ENCODE measurements around the gene POM121L2. TPM values are rescaled to one million over a fixed set of nuclear protein-coding genes. Genes with fewer than 3 reads are reported as not detected.

The POM121L2 gene
- total and polyA plus RNA-seq, 9 of the 15 experiments (the other 6 are each of a cell fraction or from before 2014, with no cell fraction given), result 0.23 to 0.45 TPM; not detected in 7

- in situ Hi-C loops (cut with MboI), result no loop called here
- ATAC-seq, result no peak
- no peak for TF ChIP-seq ZNF76 (CRISPR knock-in tag; IDR thresholded peaks at IDR 0.05; ENCODE audit: borderline replicate concordance)
- TF ChIP-seq GTF3C2 (IDR thresholded peaks at IDR 0.05; ENCODE audit: borderline replicate concordance, extremely low read depth, insufficient read length), result peak; percentile 81
- peak; percentile 50; the same call in 1 of the 2 replicates for TF ChIP-seq SMARCA5 (IDR thresholded peaks at IDR 0.05)
- TF ChIP-seq ZNF3 (CRISPR knock-in tag; IDR thresholded peaks at IDR 0.05), result no peak
- no peak for TF ChIP-seq PHTF2 (CRISPR knock-in tag; IDR thresholded peaks at IDR 0.05)
- TF ChIP-seq ILF3 (IDR thresholded peaks at IDR 0.05; ENCODE audit: borderline replicate concordance), result no peak
- no peak for TF ChIP-seq HNRNPUL1 (IDR thresholded peaks at IDR 0.05; ENCODE audit: low read length)
- TF ChIP-seq CCNT2 (IDR thresholded peaks at IDR 0.05; ENCODE audit: borderline replicate concordance, extremely low read depth, insufficient read length, low read depth, low read length), result no peak
- TF ChIP-seq TBP (optimal IDR thresholded peaks at IDR 0.05; ENCODE audit: low read depth, low read length), result peak; percentile 76
- no peak for TF ChIP-seq SMC3 (conservative IDR thresholded peaks at IDR 0.05; ENCODE audit: insufficient read depth, low read depth, low read length)
- peak; percentile 91 for TF ChIP-seq ZBTB7A (IDR thresholded peaks at IDR 0.05; ENCODE audit: borderline replicate concordance, control insufficient read depth, low read depth, low read length)
- no peak for TF ChIP-seq NCOA4 (IDR thresholded peaks at IDR 0.05; ENCODE audit: partially characterized antibody)
- no peak for TF ChIP-seq SAFB2 (IDR thresholded peaks at IDR 0.05; ENCODE audit: borderline replicate concordance, low read depth, low read length, severe bottlenecking)
- TF ChIP-seq RFX1 (IDR thresholded peaks at IDR 0.05), result no peak
- no peak for TF ChIP-seq POLR2A (conservative IDR thresholded peaks at IDR 0.05)
- TF ChIP-seq POLR3A (IDR thresholded peaks at IDR 0.05; ENCODE audit: borderline replicate concordance, extremely low read depth, insufficient read depth, insufficient read length), result peak; percentile 40
- no peak for TF ChIP-seq E2F3 (CRISPR knock-in tag; IDR thresholded peaks at IDR 0.05)
- TF ChIP-seq JUNB (CRISPR knock-in tag; conservative IDR thresholded peaks at IDR 0.05), result no peak
- no peak for TF ChIP-seq GATAD2B (IDR thresholded peaks at IDR 0.05; ENCODE audit: borderline replicate concordance)
- no peak for TF ChIP-seq ZNF274 (IDR thresholded peaks at IDR 0.05; ENCODE audit: borderline replicate concordance, low read depth, low read length)
- no peak for TF ChIP-seq IRF1 (CRISPR knock-in tag; IDR thresholded peaks at IDR 0.05; ENCODE audit: borderline replicate concordance)
Measured at GRCh38 chr6:27273783-27274182, 38.3 kb downstream of the POM121L2 start.

More at GRCh38 chr6:27273783-27274182, 38.3 kb downstream of the POM121L2 start:
- Histone ChIP-seq H2AFZ (ENCODE audit: low read depth, low read length) (no peak overlapping the region), H3K4me3 (no peak overlapping the region), H3K36me3 (ENCODE audit: control insufficient read depth, insufficient read depth, low read length) (no peaks in the 10 kb centered on the region), H3K4me1 (replicated peaks in 1 of 2; ENCODE audit: control insufficient read depth in 2 of 2, insufficient read depth in 2 of 2, low read length in 2 of 2) (peaks cover 0 to 8% of the 10 kb centered on the region in 2 experiments; a peak in 3 of 5 replicates), H4K20me1 (replicated peaks; ENCODE audit: control insufficient read depth, insufficient read depth, low read length) (no peaks in the 10 kb centered on the region), H3K9ac (ENCODE audit: insufficient read depth in 1 of 2, low read depth in 2 of 2, low read length in 2 of 2) (no peak overlapping the region), H3K9me1 (ENCODE audit: control insufficient read depth, insufficient read depth, low read length) (no peaks in the 10 kb centered on the region), H3K9me3 (replicated peaks; ENCODE audit: control insufficient read depth, insufficient read depth, low read depth, low read length) (no peaks in the 10 kb centered on the region), H3K27ac (ENCODE audit: extremely low read depth, low read depth, low read length) (no peak overlapping the region), H3K79me2 (ENCODE audit: control insufficient read depth, insufficient read depth, low read length) (no peaks in the 10 kb centered on the region), H3K4me2 (ENCODE audit: insufficient read depth, low read length) (no peak overlapping the region), H3K27me3 (ENCODE audit: control insufficient read depth in 2 of 2, insufficient read depth in 2 of 2, low read length in 2 of 2) (no peaks in the 10 kb centered on the region)
- BruUV-seq (replicated peaks), result no TSS peak
- intact Hi-C loops (cut with micrococcal nuclease), result no loop called here
- WGBS (ENCODE audit: insufficient coverage, low coverage, missing lambda C conversion rate), result 36% methylated on average over 11 of the region's 11 CpGs
- POLR2A ChIA-PET, result interaction anchor here (0.7 to 2.8 kb wide), 9 partner anchors 10 to 1804 kb away, joined by 3 to 17 read pairs (median 4); partner anchors contain the start of gene PRSS16
- CTCF ChIA-PET (ENCODE audit: low intra/inter-chr PET ratio), result no interaction called here
- peak in 1 of 4 experiments; percentile 26 for DNase-seq (ENCODE audit: extremely low read depth in 1 of 4, low spot score in 3 of 4)
- FAIRE-seq, result no peak
